Esophagus squamous epithelium (tissue), 5 donors: ENCODE measurements around the gene FAM228A. TPM values are rescaled to one million over a fixed set of nuclear protein-coding genes. Genes with fewer than 3 reads are reported as not detected.
A peak's percentile ranks its signal among the peaks of the same experiment; 100 is the strongest.

Experiments used
- DNase-seq: peaks from one replicate; lab custom pipeline; 2025; lab: John Stamatoyannopoulos, UW
- H3K27ac ChIP-seq, 4 donors: fragments of 200-600 bp; sonication (generic); one replicate each; pipeline ENCODE4 v1.5.1; 2016 to 2019; ENCODE audit warnings: mild to moderate bottlenecking in 1 of 4
- H3K27me3 ChIP-seq, 4 donors: fragments of 200-600 bp; sonication (generic); 1 replicate in 3 of 4; 2 replicates in 1 of 4; pipeline versions ENCODE4 v1.5.1 to v1.6.0; 2017 to 2021; ENCODE audit warnings: antibody characterized with exemption in 1 of 4
- H3K36me3 ChIP-seq, 3 donors: fragments of 200-600 bp; sonication (generic); one replicate each; pipeline ENCODE4 v1.5.1; 2016 to 2019
- H3K4me1 ChIP-seq, 3 donors: fragments of 200-600 bp; sonication (generic); one replicate each; pipeline ENCODE4 v1.5.1; 2017 to 2019
- H3K4me3 ChIP-seq, 4 donors: fragments of 200-600 bp; sonication (generic); 1 replicate in 3 of 4; 2 replicates in 1 of 4; pipeline ENCODE4 v1.5.1; 2016 to 2019; ENCODE audit warnings: mild to moderate bottlenecking in 2 of 4, moderate library complexity in 1 of 4
- H3K9me3 ChIP-seq, 3 donors: fragments of 200-600 bp; sonication (generic); one replicate each; pipeline ENCODE4 v1.5.1; 2016 to 2019
- POLR2A ChIP-seq, 4 donors: fragments of 450-650 bp; IDR thresholded peaks; one replicate each; pipeline ENCODE4 v1.6.1; 2017; ENCODE audit warnings: antibody characterized with exemption in 4 of 4, mild to moderate bottlenecking in 4 of 4, moderate library complexity in 3 of 4
- WGBS, 2 donors: methylation state at CpG; one replicate each; pipeline ENCODE4 v1.1.5; 2018; 5-methylcytosine and 5-hydroxymethylcytosine counted together
- intact Hi-C: fragments of 100-400 bp; cut with DNase I; formaldehyde crosslinking; loops from one replicate; pipeline ENCODE4 v1.15.0; 2022
- total RNA-seq, 4 donors: library from RNA; depleted of rRNA; stranded (reverse); fragments of >200 nt; gene quantifications; one replicate each; pipeline ENCODE4 v1.1.0, GENCODE V29; 2016
- TF ChIP-seq, protein P1 (sequence below), 6 experiments: fragments of 450-650 bp in 4 of 6; fragments of 200-600 bp in 2 of 6; sonication (generic) in 2 of 6; IDR thresholded peaks; one replicate each; pipeline ENCODE4 v1.5.1; 2016 to 2019; ENCODE audit warnings: antibody characterized with exemption in 6 of 6, mild to moderate bottlenecking in 4 of 6, moderate library complexity in 4 of 6
- donor health status: DM: yes; HTN: yes; CAD: no.

Gene FAM228A
- total RNA-seq, 4 donors from 2014 or later: 0.19 TPM; not detected in 2

DNA sequence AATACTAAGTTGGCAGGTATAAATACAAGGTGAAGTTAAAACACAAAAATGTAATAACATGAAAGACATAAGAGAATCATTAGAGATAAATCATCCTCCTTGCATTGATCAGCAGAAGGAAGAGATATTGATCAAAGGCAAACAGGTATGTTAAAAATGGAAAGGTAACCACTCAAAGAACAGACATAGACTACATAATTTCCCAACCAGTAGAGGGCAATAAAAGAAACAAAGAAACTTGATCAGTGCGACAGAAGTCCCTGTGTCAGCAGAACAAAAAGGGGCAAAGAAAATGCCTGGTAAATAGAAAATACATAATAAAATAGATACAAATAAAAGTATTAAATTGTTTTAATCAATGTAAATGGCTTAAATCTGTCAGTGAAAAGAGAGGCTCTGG lies 53.6 kb downstream of the FAM228A start:
- H3K4me3 ChIP-seq: no peak overlapping the region
- H3K27ac ChIP-seq: no peak overlapping the region
- no peaks in the 10 kb centered on the region for H3K4me1 ChIP-seq
- DNase-seq: no peak
- intact Hi-C loops: no loop called here
- peaks cover 0 to 23% (median 0%) of the 10 kb centered on the region in 3 donors for H3K36me3 ChIP-seq
- H3K27me3 ChIP-seq: no peaks in the 10 kb centered on the region
- no peaks in the 10 kb centered on the region for H3K9me3 ChIP-seq
- TF ChIP-seq POLR2A (IDR thresholded peaks at IDR 0.05): no peak
- TF ChIP-seq, protein P1, sequence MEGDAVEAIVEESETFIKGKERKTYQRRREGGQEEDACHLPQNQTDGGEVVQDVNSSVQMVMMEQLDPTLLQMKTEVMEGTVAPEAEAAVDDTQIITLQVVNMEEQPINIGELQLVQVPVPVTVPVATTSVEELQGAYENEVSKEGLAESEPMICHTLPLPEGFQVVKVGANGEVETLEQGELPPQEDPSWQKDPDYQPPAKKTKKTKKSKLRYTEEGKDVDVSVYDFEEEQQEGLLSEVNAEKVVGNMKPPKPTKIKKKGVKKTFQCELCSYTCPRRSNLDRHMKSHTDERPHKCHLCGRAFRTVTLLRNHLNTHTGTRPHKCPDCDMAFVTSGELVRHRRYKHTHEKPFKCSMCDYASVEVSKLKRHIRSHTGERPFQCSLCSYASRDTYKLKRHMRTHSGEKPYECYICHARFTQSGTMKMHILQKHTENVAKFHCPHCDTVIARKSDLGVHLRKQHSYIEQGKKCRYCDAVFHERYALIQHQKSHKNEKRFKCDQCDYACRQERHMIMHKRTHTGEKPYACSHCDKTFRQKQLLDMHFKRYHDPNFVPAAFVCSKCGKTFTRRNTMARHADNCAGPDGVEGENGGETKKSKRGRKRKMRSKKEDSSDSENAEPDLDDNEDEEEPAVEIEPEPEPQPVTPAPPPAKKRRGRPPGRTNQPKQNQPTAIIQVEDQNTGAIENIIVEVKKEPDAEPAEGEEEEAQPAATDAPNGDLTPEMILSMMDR (IDR thresholded peaks at IDR 0.05): peak in 3 of 6 experiments; percentile 8 to 32 (median 11)
- 48 to 68% methylated on average over 1 of the region's 1 CpG for WGBS, 2 donors

GRCh38 chr2:24231461-24231881 lies 56.6 kb downstream of the FAM228A start:
- H3K9me3 ChIP-seq: no peaks in the 10 kb centered on the region
- intact Hi-C loops: loop anchor here (10.0 kb wide), 1 partner anchor 153 kb away; no protein-coding TSS in a partner anchor
- DNase-seq: no peak
- H3K36me3 ChIP-seq: peaks cover 0 to 33% (median 0%) of the 10 kb centered on the region in 3 donors
- no peak overlapping the region for H3K27ac ChIP-seq
- TF ChIP-seq, protein P1 (IDR thresholded peaks at IDR 0.05): no peak
- TF ChIP-seq POLR2A (IDR thresholded peaks at IDR 0.05): no peak
- H3K4me3 ChIP-seq: no peak overlapping the region
- no peaks in the 10 kb centered on the region for H3K27me3 ChIP-seq
- 86 to 87% methylated on average over 4 of the region's 4 CpGs for WGBS, 2 donors
- H3K4me1 ChIP-seq: no peaks in the 10 kb centered on the region

DNA sequence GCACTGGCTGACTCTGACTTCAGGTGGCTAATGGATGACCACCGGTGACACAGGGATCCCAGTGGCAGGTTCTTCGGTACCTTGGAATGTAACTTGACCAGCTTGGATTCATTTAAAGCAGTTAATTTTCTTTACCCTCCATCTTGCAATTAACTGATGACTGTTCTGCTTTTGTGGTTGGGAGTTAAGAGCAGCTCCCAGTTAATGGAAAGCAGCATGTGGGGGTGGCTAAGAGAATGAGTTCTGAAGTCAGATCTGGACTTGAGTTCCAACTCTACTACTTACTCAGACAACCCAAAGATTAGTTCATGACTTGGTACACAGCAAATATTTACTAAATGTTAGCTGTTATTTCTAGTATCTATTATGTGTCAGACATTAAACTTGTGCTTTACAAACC lies 58.5 kb downstream of the FAM228A start:
- 88 to 100% methylated on average over 2 of the region's 2 CpGs for WGBS, 2 donors
- H3K4me3 ChIP-seq: no peak overlapping the region
- H3K36me3 ChIP-seq: peaks cover 0 to 36% (median 0%) of the 10 kb centered on the region in 3 donors
- no peak overlapping the region for H3K27ac ChIP-seq
- intact Hi-C loops: loop anchor here (10.0 kb wide), 1 partner anchor 151 kb away; no protein-coding TSS in a partner anchor
- no peaks in the 10 kb centered on the region for H3K4me1 ChIP-seq
- no peaks in the 10 kb centered on the region for H3K27me3 ChIP-seq
- DNase-seq: no peak
- no peaks in the 10 kb centered on the region for H3K9me3 ChIP-seq
- TF ChIP-seq, protein P1 (IDR thresholded peaks at IDR 0.05): no peak
- TF ChIP-seq POLR2A (IDR thresholded peaks at IDR 0.05): no peak

DNA sequence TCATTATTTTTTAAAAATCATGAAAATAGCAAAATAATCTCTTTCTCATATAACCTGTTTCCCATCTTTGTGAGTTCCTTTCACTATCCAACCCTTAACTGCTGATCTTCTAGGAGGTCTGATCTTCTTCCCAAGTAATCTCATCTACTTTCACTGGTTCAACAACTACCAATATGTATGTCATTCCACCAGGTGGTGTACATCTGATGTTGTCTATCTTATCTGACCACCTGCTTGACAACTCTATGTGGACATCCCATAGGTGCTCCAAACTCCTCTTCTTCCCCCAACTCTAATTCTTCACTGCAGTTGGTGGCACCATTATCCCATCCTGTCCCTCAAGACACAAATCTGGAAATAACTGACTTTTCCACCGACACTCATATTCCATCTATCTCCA lies 62.5 kb downstream of the FAM228A start:
- no peak for TF ChIP-seq POLR2A (IDR thresholded peaks at IDR 0.05)
- TF ChIP-seq, protein P1 (IDR thresholded peaks at IDR 0.05): peak in 1 of 6 experiments; percentile 6
- DNase-seq: no peak
- H3K27ac ChIP-seq: no peak overlapping the region
- H3K4me3 ChIP-seq: no peak overlapping the region
- H3K36me3 ChIP-seq: peaks cover 0 to 53% (median 0%) of the 10 kb centered on the region in 3 donors
- WGBS, 2 donors: 95 to 100% methylated on average over 1 of the region's 1 CpG
- no peaks in the 10 kb centered on the region for H3K27me3 ChIP-seq
- intact Hi-C loops: loop anchor here (10.0 kb wide), 1 partner anchor 147 kb away; no protein-coding TSS in a partner anchor
- H3K9me3 ChIP-seq: no peaks in the 10 kb centered on the region
- H3K4me1 ChIP-seq: no peaks in the 10 kb centered on the region

- no peak for DNase-seq
- Histone ChIP-seq H3K27me3 (no peaks in the 10 kb centered on the region), H3K36me3 (peaks cover 0 to 54% (median 0%) of the 10 kb centered on the region in 3 donors), H3K27ac (no peak overlapping the region), H3K4me3 (no peak overlapping the region), H3K4me1 (no peaks in the 10 kb centered on the region), H3K9me3 (no peaks in the 10 kb centered on the region)
- TF ChIP-seq, protein P1 (IDR thresholded peaks at IDR 0.05): no peak
- TF ChIP-seq POLR2A (IDR thresholded peaks at IDR 0.05): no peak
- intact Hi-C loops: loop anchor here (10.0 kb wide), 1 partner anchor 147 kb away; no protein-coding TSS in a partner anchor
- 79 to 84% methylated on average over 2 of the region's 2 CpGs for WGBS, 2 donors
Measured at GRCh38 chr2:24238158-24238557, 63.3 kb downstream of the FAM228A start.
